OCI-LY3 (cell line): ENCODE results near the gene ABCC10.
A peak's percentile ranks its signal among the peaks of the same experiment; 100 is the strongest.

Experiments used
- EZH2phosphoT487 ChIP-seq: fragments of 200-600 bp; shearing (Covaris generic); IDR thresholded peaks from 2 replicates; pipeline ENCODE4 v1.6.1; 2018; ENCODE audit warnings: antibody characterized with exemption, mixed run types, low read depth
- TF ChIP-seq, protein P1 (sequence below): fragments of 200-600, 300-600 bp; sonication (generic); IDR thresholded peaks from 2 replicates; pipeline ENCODE4 v1.5.1; 2014; ENCODE audit warnings: antibody characterized with exemption, low read length, low read depth

DNA sequence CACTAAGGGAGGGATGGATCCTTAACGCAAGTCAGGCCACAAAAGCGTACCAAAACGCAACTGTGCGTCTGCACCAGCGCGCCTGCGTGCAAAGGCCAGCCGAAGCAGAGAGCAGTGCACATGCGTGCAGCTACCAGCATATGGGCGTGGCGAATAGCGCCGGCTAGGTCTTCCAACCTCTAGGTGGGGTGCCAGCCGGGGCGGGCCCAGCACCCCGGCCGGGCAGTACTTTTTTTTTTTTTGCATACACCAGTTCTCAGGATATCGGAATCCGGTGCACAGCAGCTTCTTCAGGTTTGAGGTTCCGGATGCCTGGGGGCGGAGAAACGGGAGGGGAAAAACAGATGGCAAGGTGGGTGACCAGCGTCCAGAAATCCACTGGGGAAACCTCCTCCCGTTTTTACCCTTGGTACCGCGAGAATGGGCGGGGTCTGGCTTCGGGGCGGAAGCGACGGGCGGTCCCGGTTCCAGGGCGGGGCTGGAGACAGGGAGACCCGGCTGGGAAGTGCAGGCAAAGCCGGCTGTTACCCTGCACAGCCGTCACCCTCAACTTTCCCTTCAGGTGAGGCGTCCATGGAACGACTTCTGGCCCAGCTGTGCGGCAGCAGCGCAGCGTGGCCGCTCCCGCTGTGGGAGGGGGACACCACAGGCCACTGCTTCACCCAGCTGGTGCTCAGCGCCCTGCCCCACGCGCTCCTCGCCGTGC, at the start of gene ABCC10:
- TF ChIP-seq, protein P1, sequence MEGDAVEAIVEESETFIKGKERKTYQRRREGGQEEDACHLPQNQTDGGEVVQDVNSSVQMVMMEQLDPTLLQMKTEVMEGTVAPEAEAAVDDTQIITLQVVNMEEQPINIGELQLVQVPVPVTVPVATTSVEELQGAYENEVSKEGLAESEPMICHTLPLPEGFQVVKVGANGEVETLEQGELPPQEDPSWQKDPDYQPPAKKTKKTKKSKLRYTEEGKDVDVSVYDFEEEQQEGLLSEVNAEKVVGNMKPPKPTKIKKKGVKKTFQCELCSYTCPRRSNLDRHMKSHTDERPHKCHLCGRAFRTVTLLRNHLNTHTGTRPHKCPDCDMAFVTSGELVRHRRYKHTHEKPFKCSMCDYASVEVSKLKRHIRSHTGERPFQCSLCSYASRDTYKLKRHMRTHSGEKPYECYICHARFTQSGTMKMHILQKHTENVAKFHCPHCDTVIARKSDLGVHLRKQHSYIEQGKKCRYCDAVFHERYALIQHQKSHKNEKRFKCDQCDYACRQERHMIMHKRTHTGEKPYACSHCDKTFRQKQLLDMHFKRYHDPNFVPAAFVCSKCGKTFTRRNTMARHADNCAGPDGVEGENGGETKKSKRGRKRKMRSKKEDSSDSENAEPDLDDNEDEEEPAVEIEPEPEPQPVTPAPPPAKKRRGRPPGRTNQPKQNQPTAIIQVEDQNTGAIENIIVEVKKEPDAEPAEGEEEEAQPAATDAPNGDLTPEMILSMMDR: peak; percentile 61
- TF ChIP-seq EZH2phosphoT487: no peak
